Measurements from ENCODE around the gene WDR64. TPM values are rescaled to one million over a fixed set of nuclear protein-coding genes. Genes with fewer than 3 reads are reported as not detected.

WDR64 gene
- total RNA-seq, 2 donors from 2014 or later, result not detected

GRCh38 chr1:241842565-241842964 is 190.5 kb downstream of the WDR64 start:
- intact Hi-C loops (cut with DNase I), result no loop called here
- ATAC-seq (peak in 1 of 2 donors; percentile 58), DNase-seq (no peak)

GRCh38 chr1:241844593-241844992 is 192.5 kb downstream of the WDR64 start:
- no peak for DNase-seq
- no peak for ATAC-seq
- intact Hi-C loops (cut with DNase I), result no loop called here

DNA sequence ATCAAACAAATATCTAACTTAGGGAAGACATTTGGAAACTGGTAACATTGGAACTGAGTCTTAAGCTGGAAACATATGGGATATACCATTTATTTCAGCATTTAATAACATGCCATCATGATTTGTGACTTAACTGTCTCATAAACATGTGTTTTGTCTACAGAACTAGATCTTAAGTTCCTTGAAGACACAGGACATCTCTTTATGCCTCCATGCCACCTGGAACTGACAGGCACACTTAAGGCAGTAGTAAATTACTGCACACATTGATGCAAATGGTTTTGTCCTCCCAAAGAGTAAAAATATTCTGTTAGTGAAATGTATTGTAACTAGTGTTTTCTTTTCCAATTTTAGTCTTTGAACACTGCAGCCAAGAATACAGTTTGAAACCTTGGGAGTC is 194.3 kb downstream of the WDR64 start:
- no peak for DNase-seq
- ATAC-seq, result no peak
- intact Hi-C loops (cut with DNase I), result no loop called here

GRCh38 chr1:241846862-241847539 is 194.9 kb downstream of the WDR64 start:
- DNase-seq (no peak), ATAC-seq (no peak)
- intact Hi-C loops (cut with DNase I), result no loop called here

DNA sequence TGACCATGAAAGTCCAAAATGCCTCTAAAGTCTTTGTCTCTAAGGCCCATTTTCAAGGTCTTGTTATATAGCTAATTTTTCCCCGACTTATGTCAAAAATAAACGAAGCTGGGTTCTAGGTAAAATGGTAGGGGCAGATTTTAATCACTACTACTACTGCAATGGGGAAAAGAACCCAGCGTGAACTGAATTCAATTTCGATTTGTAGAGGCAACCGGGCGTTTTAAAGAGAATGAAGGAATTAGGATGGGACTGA is 195.4 kb downstream of the WDR64 start:
- intact Hi-C loops (cut with DNase I), result no loop called here
- DNase-seq (no peak), ATAC-seq (no peak)

- ATAC-seq, result peak; percentile 99
- DNase-seq, result peak; percentile 92
- intact Hi-C loops (cut with DNase I), result no loop called here
Observed at GRCh38 chr1:241847796-241848685, 196.0 kb downstream of the WDR64 start, which contains the start of gene EXO1. Gene EXO1 (plus strand): TSS chr1:241848204. CDS start chr1:241850426, 2,222 bp downstream.

DNA sequence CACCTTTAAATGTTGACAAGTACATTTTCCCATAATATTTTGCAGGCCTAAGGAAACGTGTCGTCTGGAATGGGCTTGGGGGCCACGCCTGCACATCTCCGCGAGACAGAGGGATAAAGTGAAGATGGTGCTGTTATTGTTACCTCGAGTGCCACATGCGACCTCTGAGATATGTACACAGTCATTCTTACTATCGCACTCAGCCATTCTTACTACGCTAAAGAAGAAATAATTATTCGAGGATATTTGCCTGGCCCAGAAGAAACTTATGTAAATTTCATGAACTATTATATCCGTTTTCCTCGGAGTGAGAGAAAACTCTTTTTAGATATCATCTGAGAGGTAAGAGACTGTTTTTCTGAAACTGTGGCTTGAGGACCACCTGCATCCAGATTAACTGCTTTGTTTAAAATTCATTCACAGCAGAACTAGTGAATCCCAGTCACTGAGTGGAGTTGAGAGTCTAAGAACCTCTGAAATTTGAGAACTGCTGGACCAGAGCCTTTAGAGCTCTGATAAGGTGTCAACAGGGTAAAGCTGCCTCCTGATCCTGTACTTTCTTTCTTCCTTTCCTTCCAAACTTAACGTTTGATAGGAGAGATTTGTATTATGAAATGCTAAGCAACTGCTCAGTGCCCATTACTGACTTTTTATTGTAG is 196.7 kb downstream of the WDR64 start:
- no peak for DNase-seq
- ATAC-seq, result no peak
- intact Hi-C loops (cut with DNase I), result no loop called here

DNA sequence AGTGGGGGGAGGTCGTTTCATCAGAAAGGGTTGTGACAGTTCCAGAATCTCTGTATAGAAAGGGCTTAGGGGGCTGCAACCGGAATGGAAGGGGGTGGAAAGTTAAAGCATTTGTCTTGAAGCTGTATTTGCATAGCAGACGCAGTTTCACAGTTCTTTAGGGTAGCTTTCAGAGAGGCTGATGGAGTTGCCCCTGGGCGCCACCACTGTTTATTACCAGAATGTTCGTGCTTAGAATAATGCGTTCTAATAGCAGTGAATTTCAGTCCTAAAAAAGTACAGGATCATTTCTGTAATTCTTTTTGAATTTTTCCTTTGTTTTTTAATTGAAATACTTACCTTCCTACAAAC is 197.2 kb downstream of the WDR64 start:
- intact Hi-C loops (cut with DNase I), result no loop called here
- ATAC-seq (no peak), DNase-seq (no peak)

Other genes starting within 250 kb of the WDR64 start
- 100 to 1,000 TPM; 146 to 181 TPM for gene FH, start 132.5 kb upstream of the WDR64 start, total RNA-seq
- gene KMO, start 119.9 kb upstream of the WDR64 start, total RNA-seq, result under 1 TPM; 0.39 to 0.47 TPM
- gene CHML, start 11.9 kb upstream of the WDR64 start, total RNA-seq, result 1 to 10 TPM; 5.1 to 5.9 TPM
- 1 to 10 TPM; 5.8 to 7.7 TPM for gene OPN3, start 11.9 kb upstream of the WDR64 start, total RNA-seq
- gene EXO1, start 195.9 kb downstream of the WDR64 start, total RNA-seq, result 1 to 10 TPM in 1 of 2 donors, under 1 TPM in 1; 0.24 to 1.1 TPM

Measured in left cardiac atrium (tissue), 4 donors.